HEK293 (cell line): Measurements from ENCODE around the gene SH3BP5.

Experiments used
- AEBP2 ChIP-seq: fragments of 450-650 bp; formaldehyde crosslinking; IDR thresholded peaks from 2 replicates; pipeline ENCODE4 v1.5.1; 2016; ENCODE audit warnings: missing biosample characterization, missing genetic modification characterization, borderline replicate concordance
- FEZF1 ChIP-seq: fragments of 450-650 bp; formaldehyde crosslinking; IDR thresholded peaks from 2 replicates; pipeline ENCODE4 v1.5.1; 2016; ENCODE audit warnings: missing biosample characterization, missing genetic modification characterization
- PRDM2 ChIP-seq: fragments of 450-650 bp; formaldehyde crosslinking; IDR thresholded peaks from 2 replicates; pipeline ENCODE4 v1.5.1; 2016; ENCODE audit warnings: missing biosample characterization, missing genetic modification characterization, borderline replicate concordance
- ZBTB6 ChIP-seq: fragments of 450-650 bp; formaldehyde crosslinking; IDR thresholded peaks from 2 replicates; pipeline ENCODE4 v1.5.1; 2017; ENCODE audit warnings: missing biosample characterization, missing genetic modification characterization
- ZEB2 ChIP-seq: fragments of 450-650 bp; formaldehyde crosslinking; IDR thresholded peaks from 2 replicates; pipeline ENCODE4 v1.5.1; 2016; ENCODE audit warnings: missing biosample characterization, missing genetic modification characterization
- ZFP3 ChIP-seq: fragments of 450-650 bp; formaldehyde crosslinking; IDR thresholded peaks from 2 replicates; pipeline ENCODE4 v1.5.1; 2016; ENCODE audit warnings: low read depth, missing biosample characterization, missing genetic modification characterization
- ZNF114 ChIP-seq: fragments of 450-650 bp; formaldehyde crosslinking; IDR thresholded peaks from 2 replicates; pipeline ENCODE4 v1.5.0; 2017; ENCODE audit warnings: missing biosample characterization, missing genetic modification characterization
- ZNF140 ChIP-seq: fragments of 450-650 bp; formaldehyde crosslinking; IDR thresholded peaks from 2 replicates; pipeline ENCODE4 v1.5.1; 2016; ENCODE audit warnings: missing biosample characterization, missing genetic modification characterization
- ZNF157 ChIP-seq: fragments of 450-650 bp; formaldehyde crosslinking; IDR thresholded peaks from 2 replicates; pipeline ENCODE4 v1.5.1; 2016; ENCODE audit warnings: missing biosample characterization, missing genetic modification characterization
- ZNF211 ChIP-seq: fragments of 450-650 bp; formaldehyde crosslinking; IDR thresholded peaks from 2 replicates; pipeline ENCODE4 v1.5.1; 2016; ENCODE audit warnings: low read depth, missing biosample characterization, missing genetic modification characterization
- ZNF302 ChIP-seq: fragments of 450-650 bp; formaldehyde crosslinking; IDR thresholded peaks from 2 replicates; pipeline ENCODE4 v1.5.1; 2016; ENCODE audit warnings: missing biosample characterization, missing genetic modification characterization, low read depth
- ZNF398 ChIP-seq: fragments of 450-650 bp; formaldehyde crosslinking; IDR thresholded peaks from 2 replicates; pipeline ENCODE4 v1.5.1; 2017; ENCODE audit warnings: missing biosample characterization, missing genetic modification characterization
- ZNF433 ChIP-seq: fragments of 450-650 bp; formaldehyde crosslinking; IDR thresholded peaks from 2 replicates; pipeline ENCODE4 v1.5.1; 2016; ENCODE audit warnings: missing biosample characterization, missing genetic modification characterization, low read depth
- ZNF510 ChIP-seq: fragments of 450-650 bp; formaldehyde crosslinking; IDR thresholded peaks from 2 replicates; pipeline ENCODE4 v1.5.1; 2018; ENCODE audit warnings: mild to moderate bottlenecking, missing genetic modification characterization, missing biosample characterization; ENCODE audit not compliant: insufficient replicate concordance
- ZNF585B ChIP-seq: fragments of 450-650 bp; formaldehyde crosslinking; IDR thresholded peaks from 2 replicates; pipeline ENCODE4 v1.5.1; 2016; ENCODE audit warnings: missing biosample characterization, missing genetic modification characterization
- ZNF704 ChIP-seq: fragments of 450-650 bp; formaldehyde crosslinking; IDR thresholded peaks from 2 replicates; pipeline ENCODE4 v1.5.1; 2016; ENCODE audit warnings: missing biosample characterization, missing genetic modification characterization
- ZNF747 ChIP-seq: fragments of 450-650 bp; formaldehyde crosslinking; IDR thresholded peaks from 2 replicates; pipeline ENCODE4 v1.5.1; 2016; ENCODE audit warnings: missing biosample characterization, missing genetic modification characterization
- ZNF777 ChIP-seq: fragments of 450-650 bp; formaldehyde crosslinking; IDR thresholded peaks from 2 replicates; pipeline ENCODE4 v1.5.1; 2017; ENCODE audit warnings: missing biosample characterization, missing genetic modification characterization, borderline replicate concordance
- ZSCAN30 ChIP-seq: fragments of 450-650 bp; IDR thresholded peaks from 2 replicates; pipeline ENCODE4 v1.5.1; 2018; ENCODE audit warnings: missing biosample characterization, mild to moderate bottlenecking, missing genetic modification characterization, moderate library complexity
- TF ChIP-seq, protein P1 (sequence below): fragments of 450-650 bp; formaldehyde crosslinking; IDR thresholded peaks from 2 replicates; pipeline ENCODE4 v1.5.1; 2016; ENCODE audit warnings: missing biosample characterization, missing genetic modification characterization
- TF ChIP-seq, protein P2 (sequence below): fragments of 450-650 bp; IDR thresholded peaks from 2 replicates; pipeline ENCODE4 v1.5.1; 2018; ENCODE audit warnings: missing biosample characterization, mild to moderate bottlenecking, missing genetic modification characterization

The SH3BP5 gene

GRCh38 chr3:15310491-15311370, 21.7 kb downstream of the SH3BP5 start (continued):
- no peak for TF ChIP-seq ZNF433 (tag by site-specific recombination)
- TF ChIP-seq ZNF585B (tag by site-specific recombination): no peak
- no peak for TF ChIP-seq ZFP3
- no peak for TF ChIP-seq ZNF114 (tag by site-specific recombination)
- 0 out of 2 replicates have a peak, but pooled peaks have one; percentile 9 for TF ChIP-seq ZEB2
- no peak for TF ChIP-seq ZBTB6 (tag by site-specific recombination)
- TF ChIP-seq ZNF157 (tag by site-specific recombination): no peak
- TF ChIP-seq ZNF302: no peak
- TF ChIP-seq ZNF777 (tag by site-specific recombination): no peak
- TF ChIP-seq, protein P1, sequence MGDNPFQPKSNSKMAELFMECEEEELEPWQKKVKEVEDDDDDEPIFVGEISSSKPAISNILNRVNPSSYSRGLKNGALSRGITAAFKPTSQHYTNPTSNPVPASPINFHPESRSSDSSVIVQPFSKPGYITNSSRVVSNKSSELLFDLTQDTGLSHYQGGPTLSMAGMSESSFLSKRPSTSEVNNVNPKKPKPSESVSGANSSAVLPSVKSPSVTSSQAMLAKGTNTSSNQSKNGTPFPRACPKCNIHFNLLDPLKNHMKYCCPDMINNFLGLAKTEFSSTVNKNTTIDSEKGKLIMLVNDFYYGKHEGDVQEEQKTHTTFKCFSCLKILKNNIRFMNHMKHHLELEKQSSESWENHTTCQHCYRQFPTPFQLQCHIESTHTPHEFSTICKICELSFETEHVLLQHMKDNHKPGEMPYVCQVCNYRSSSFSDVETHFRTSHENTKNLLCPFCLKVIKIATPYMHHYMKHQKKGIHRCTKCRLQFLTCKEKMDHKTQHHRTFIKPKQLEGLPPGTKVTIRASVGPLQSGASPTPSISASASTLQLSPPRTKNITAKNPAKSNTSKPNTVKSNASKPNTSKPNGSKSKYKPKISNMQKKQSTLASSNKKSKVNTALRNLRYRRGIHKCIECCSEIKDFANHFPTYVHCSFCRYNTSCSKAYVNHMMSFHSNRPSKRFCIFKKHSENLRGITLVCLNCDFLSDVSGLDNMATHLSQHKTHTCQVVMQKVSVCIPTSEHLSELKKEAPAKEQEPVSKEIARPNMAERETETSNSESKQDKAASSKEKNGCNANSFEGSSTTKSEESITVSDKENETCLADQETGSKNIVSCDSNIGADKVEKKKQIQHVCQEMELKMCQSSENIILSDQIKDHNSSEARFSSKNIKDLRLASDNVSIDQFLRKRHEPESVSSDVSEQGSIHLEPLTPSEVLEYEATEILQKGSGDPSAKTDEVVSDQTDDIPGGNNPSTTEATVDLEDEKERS (tag by site-specific recombination): no peak
- TF ChIP-seq ZNF398: no peak
- no peak for TF ChIP-seq ZSCAN30 (tag by site-specific recombination)
- TF ChIP-seq ZNF747 (tag by site-specific recombination): no peak
- TF ChIP-seq ZNF704 (tag by site-specific recombination): no peak
- no peak for TF ChIP-seq ZNF211 (tag by site-specific recombination)
- no peak for TF ChIP-seq PRDM2 (tag by site-specific recombination)
- TF ChIP-seq, protein P2, sequence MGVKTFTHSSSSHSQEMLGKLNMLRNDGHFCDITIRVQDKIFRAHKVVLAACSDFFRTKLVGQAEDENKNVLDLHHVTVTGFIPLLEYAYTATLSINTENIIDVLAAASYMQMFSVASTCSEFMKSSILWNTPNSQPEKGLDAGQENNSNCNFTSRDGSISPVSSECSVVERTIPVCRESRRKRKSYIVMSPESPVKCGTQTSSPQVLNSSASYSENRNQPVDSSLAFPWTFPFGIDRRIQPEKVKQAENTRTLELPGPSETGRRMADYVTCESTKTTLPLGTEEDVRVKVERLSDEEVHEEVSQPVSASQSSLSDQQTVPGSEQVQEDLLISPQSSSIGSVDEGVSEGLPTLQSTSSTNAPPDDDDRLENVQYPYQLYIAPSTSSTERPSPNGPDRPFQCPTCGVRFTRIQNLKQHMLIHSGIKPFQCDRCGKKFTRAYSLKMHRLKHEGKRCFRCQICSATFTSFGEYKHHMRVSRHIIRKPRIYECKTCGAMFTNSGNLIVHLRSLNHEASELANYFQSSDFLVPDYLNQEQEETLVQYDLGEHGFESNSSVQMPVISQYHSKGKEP: no peak
- TF ChIP-seq FEZF1 (tag by site-specific recombination): peak; percentile 44; the same call in 1 of the 2 replicates
- no peak for TF ChIP-seq AEBP2 (tag by site-specific recombination)
- no peak for TF ChIP-seq ZNF510 (tag by site-specific recombination)
- no peak for TF ChIP-seq ZNF140 (tag by site-specific recombination)
